Hepatocyte (in vitro differentiated cells): Measurements from ENCODE around the gene DNAJC5.

Source experiments
- EZH2 ChIP-seq: fragments of 200-600 bp; sonication (generic); IDR thresholded peaks from 2 replicates; pipeline ENCODE4 v1.6.1; 2016; ENCODE audit warnings: antibody characterized with exemption, mild to moderate bottlenecking, borderline replicate concordance
- EZH2phosphoT487 ChIP-seq: fragments of 200-600 bp; sonication (generic); IDR thresholded peaks from one replicate; pipeline ENCODE4 v1.6.1; 2018; ENCODE audit warnings: antibody characterized with exemption, mild to moderate bottlenecking, low read depth, moderate library complexity; ENCODE audit not compliant: unreplicated experiment, severe bottlenecking
- TF ChIP-seq, protein P1 (sequence below): fragments of 200-600 bp; sonication (generic); IDR thresholded peaks from 2 replicates; pipeline ENCODE4 v1.5.1; 2016; ENCODE audit warnings: antibody characterized with exemption, mild to moderate bottlenecking; ENCODE audit not compliant: poor library complexity

DNA sequence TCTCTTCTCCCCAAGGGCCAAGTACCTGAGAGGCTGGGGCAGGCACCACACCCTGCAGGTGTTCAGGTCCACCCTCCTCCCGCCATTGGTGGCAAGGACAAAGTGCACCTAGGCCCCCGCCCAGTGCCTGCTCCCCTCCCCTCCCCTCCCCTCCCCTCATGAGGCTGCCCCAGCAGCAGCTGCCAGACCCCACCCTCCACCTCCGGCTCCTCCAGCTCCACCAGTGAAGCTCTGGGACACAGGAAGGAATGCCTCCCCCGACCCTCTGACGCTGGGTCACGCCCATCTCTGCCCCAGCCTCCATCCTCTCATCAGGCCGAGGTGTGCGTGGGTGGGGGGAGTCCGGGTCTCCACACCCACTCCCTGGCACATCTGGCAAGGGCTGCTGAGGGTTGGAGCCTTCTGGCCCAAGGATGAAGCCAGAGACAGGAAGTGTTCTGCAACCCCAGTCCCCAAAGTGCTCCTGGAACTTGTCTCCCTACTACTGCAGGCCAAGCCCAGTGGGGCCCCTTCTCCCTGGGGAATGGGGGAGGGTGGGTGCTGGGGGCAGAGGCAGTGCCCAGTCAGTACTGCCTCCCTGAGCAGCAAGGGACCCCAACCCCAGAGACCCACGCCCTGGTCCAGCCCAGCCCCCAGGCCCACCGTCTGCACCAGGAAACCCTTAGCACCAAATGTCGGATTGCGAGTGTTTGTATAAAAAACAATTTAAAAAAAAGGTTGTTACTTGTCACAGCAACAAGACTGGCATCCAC, 62.9 kb downstream of the DNAJC5 start:
- TF ChIP-seq, protein P1, sequence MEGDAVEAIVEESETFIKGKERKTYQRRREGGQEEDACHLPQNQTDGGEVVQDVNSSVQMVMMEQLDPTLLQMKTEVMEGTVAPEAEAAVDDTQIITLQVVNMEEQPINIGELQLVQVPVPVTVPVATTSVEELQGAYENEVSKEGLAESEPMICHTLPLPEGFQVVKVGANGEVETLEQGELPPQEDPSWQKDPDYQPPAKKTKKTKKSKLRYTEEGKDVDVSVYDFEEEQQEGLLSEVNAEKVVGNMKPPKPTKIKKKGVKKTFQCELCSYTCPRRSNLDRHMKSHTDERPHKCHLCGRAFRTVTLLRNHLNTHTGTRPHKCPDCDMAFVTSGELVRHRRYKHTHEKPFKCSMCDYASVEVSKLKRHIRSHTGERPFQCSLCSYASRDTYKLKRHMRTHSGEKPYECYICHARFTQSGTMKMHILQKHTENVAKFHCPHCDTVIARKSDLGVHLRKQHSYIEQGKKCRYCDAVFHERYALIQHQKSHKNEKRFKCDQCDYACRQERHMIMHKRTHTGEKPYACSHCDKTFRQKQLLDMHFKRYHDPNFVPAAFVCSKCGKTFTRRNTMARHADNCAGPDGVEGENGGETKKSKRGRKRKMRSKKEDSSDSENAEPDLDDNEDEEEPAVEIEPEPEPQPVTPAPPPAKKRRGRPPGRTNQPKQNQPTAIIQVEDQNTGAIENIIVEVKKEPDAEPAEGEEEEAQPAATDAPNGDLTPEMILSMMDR: no peak
- TF ChIP-seq EZH2: no peak
- no peak for TF ChIP-seq EZH2phosphoT487
